Panc1 (cell line): ENCODE measurements around the gene ZNF512. TPM values are rescaled to one million over a fixed set of nuclear protein-coding genes. Genes with fewer than 3 reads are reported as not detected.
A peak's percentile ranks its signal among the peaks of the same experiment; 100 is the strongest.

ENCODE experiments used
- ATAC-seq: fragments of 200-7000 bp; cut with Tn5 transposase; 2 replicates; pipeline ENCODE4 v1.9.1; 2020; ENCODE audit warnings: mild to moderate bottlenecking, moderate library complexity
- Bru-seq: library from RNA; stranded (reverse); fragments of 400-500 nt; gene quantifications from one replicate; lab custom pipeline; 2021; lab: Mats Ljungman, UMichigan
- BruChase-seq, 2 experiments: library from RNA; stranded (reverse); fragments of 400-500 nt; gene quantifications; one replicate each; lab custom pipeline; 2021; lab: Mats Ljungman, UMichigan
- BruUV-seq: library from RNA; stranded (reverse); fragments of 400-500 nt; replicated peaks from 2 replicates; lab custom pipeline; 2021; lab: Mats Ljungman, UMichigan
- CTCF ChIA-PET: fragments of 300-600 bp; sonication (Branson Sonifier 250); formaldehyde crosslinking; loops from one replicate; lab custom pipeline; 2022; ENCODE audit warnings: antibody characterized with exemption; lab: Charles Lee
- POLR2A ChIA-PET: fragments of 300-600 bp; sonication (Branson Sonifier 250); formaldehyde crosslinking; loops from one replicate; lab custom pipeline; 2022; ENCODE audit warnings: antibody characterized with exemption; lab: Charles Lee
- DNase-seq: peaks from one replicate; pipeline ENCODE4 v3.0.0-alpha.2; 2010; ENCODE audit warnings: low read depth, low spot score
- H3K27ac ChIP-seq: 2 replicates; pipeline ENCODE4 v1.5.1; 2011; ENCODE audit warnings: mild to moderate bottlenecking, low read length, inconsistent platforms
- H3K27me3 ChIP-seq: fragments of 200-500 bp; sonication (Bioruptor generic); 2 replicates; pipeline ENCODE4 v1.6.0; 2014; ENCODE audit warnings: low read length, inconsistent platforms; ENCODE audit not compliant: control insufficient read depth, insufficient read depth
- H3K36me3 ChIP-seq: fragments of 200-500 bp; sonication (Bioruptor generic); 2 replicates; pipeline ENCODE4 v1.5.1; 2014; ENCODE audit warnings: inconsistent platforms, mild to moderate bottlenecking, low read length, moderate library complexity; ENCODE audit not compliant: control insufficient read depth, insufficient read depth
- H3K4me1 ChIP-seq: 2 replicates; pipeline ENCODE4 v1.5.1; 2011; ENCODE audit warnings: inconsistent platforms, mild to moderate bottlenecking, low read length, moderate library complexity; ENCODE audit not compliant: control insufficient read depth, insufficient read depth
- H3K4me3 ChIP-seq, 2 experiments: 2 replicates each; pipeline ENCODE4 v1.5.1; 2011 to 2012; ENCODE audit warnings: low read depth in 2 of 2, low read length in 2 of 2, mild to moderate bottlenecking in 2 of 2, inconsistent platforms in 1 of 2, moderate library complexity in 1 of 2
- H3K9me3 ChIP-seq: fragments of 200-500 bp; sonication (Bioruptor generic); 2 replicates; pipeline ENCODE4 v1.5.1; 2014; ENCODE audit warnings: low read depth, mild to moderate bottlenecking, inconsistent platforms, low read length, moderate library complexity; ENCODE audit not compliant: control insufficient read depth, insufficient read depth
- POLR2AphosphoS5 ChIP-seq: IDR thresholded peaks from 2 replicates; pipeline ENCODE4 v1.6.1; 2012; ENCODE audit warnings: mild to moderate bottlenecking, low read depth, low read length, moderate library complexity
- SIN3A ChIP-seq: IDR thresholded peaks from 2 replicates; pipeline ENCODE4 v1.6.1; 2012; ENCODE audit warnings: low read depth, mild to moderate bottlenecking, low read length, moderate library complexity, borderline replicate concordance; ENCODE audit not compliant: insufficient read depth
- TCF7L2 ChIP-seq: IDR thresholded peaks from 2 replicates; pipeline ENCODE4 v1.6.1; 2011; ENCODE audit warnings: mild to moderate bottlenecking, low read depth, low read length, inconsistent platforms
- in situ Hi-C: cut with HindIII; loops from 2 replicates; pipeline ENCODE4 v1.10.0; 2016; ENCODE audit warnings: low sequenced_read_pairs, low pct_unique_long_range_greater_than_20kb
- intact Hi-C: fragments of 100-400 bp; cut with micrococcal nuclease; formaldehyde crosslinking; loops from one replicate; pipeline ENCODE4 v1.10.0; 2022; ENCODE audit not compliant: unreplicated experiment
- long read RNA-seq: library from polyadenylated mRNA; unstranded; transcript quantifications from one replicate; pipeline ENCODE4 v2.0.0, GENCODE V29; 2021; ENCODE audit not compliant: unreplicated experiment
- polyA plus RNA-seq: library from polyadenylated mRNA; unstranded; fragments of >200 nt; gene quantifications from one replicate; pipeline ENCODE4 v1.2.1, GENCODE V29; 2012; ENCODE audit warnings: missing spikeins; ENCODE audit not compliant: insufficient read length
- total RNA-seq: library from RNA; stranded (reverse); gene quantifications from one replicate; pipeline ENCODE4 v1.2.1, GENCODE V29; 2021; ENCODE audit not compliant: unreplicated experiment
- TF ChIP-seq, protein P1 (sequence below), 2 experiments: IDR thresholded peaks; 2 replicates each; pipeline ENCODE4 v1.6.1; 2011 to 2012; ENCODE audit warnings: low read depth in 2 of 2, control low read depth in 1 of 2, low read length in 1 of 2, mild to moderate bottlenecking in 1 of 2, moderate library complexity in 1 of 2; ENCODE audit not compliant: insufficient read depth in 1 of 2
- TF ChIP-seq, protein P2 (sequence below): fragments of 450-650 bp; IDR thresholded peaks from 2 replicates; pipeline ENCODE4 v1.5.1; 2017; ENCODE audit warnings: mild to moderate bottlenecking

The ZNF512 gene, protein sequence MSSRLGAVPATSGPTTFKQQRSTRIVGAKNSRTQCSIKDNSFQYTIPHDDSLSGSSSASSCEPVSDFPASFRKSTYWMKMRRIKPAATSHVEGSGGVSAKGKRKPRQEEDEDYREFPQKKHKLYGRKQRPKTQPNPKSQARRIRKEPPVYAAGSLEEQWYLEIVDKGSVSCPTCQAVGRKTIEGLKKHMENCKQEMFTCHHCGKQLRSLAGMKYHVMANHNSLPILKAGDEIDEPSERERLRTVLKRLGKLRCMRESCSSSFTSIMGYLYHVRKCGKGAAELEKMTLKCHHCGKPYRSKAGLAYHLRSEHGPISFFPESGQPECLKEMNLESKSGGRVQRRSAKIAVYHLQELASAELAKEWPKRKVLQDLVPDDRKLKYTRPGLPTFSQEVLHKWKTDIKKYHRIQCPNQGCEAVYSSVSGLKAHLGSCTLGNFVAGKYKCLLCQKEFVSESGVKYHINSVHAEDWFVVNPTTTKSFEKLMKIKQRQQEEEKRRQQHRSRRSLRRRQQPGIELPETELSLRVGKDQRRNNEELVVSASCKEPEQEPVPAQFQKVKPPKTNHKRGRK
- total RNA-seq (12.8 TPM), Bru-seq, nascent RNA (percentile 74 among the genes with signal in this experiment), BruChase-seq, experiment 1, labeled RNA remaining after a 2-hour chase (percentile 92 among the genes with signal in this experiment), BruChase-seq, experiment 2, labeled RNA remaining after a 6-hour chase (percentile 92 among the genes with signal in this experiment)
- 13.7 TPM for polyA plus RNA-seq
- long read RNA-seq, transcript ZNF512-201 (14 exons, 3,541 nt), result major isoform, 7 of 22 reads
- long read RNA-seq, transcript ZNF512-208 (13 exons, 3,543 nt), result minor isoform, 5 of 22 reads
- long read RNA-seq, partial matches to known transcripts, result 0 of 22 reads
- long read RNA-seq, other reads (novel, unspliced or antisense), result 9 of 22 reads

DNA sequence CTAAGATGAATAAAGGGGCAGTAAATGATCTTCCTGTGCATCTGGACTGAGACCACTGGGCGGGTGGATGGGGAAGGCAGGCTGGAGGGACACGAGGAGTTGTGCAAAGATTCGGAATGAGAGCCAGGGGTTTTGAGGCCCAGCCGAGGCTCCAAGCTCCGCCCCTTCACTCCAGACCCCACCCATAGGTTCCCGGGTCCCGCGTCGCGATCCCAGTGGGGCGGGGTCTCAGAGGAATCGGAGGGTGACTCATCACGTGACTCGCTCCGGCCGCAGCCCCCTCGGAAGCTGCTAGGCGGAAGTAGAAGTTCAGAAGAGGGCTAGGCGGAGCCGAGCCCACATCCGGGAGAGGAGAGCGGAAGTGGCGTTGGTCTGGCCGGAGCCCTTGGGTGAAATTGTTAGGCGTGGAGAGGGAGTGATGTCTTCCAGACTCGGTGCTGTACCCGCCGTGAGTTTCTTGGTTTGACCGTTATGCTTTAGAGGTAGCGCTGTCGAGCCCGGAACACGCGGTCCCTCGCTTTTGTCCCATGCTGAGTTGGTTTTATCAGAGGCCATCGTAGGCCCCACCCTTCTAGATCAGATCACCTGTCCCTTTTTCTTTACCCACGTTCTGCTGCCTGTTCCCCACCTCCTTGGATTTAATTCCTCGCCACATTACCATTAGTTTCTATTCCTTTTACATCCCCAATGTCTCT is at the start of gene ZNF512:
ZNF512 (plus strand) TSS at position 348 of the 695 bp plus-strand sequence; CDS start at position 419, 71 bp downstream.
- H3K36me3 ChIP-seq, result peaks cover 7% of the 10 kb centered on the region; the same call in 1 of the 2 replicates
- ChIA-PET CTCF (no interaction called here), POLR2A (interaction anchor here (0.6 kb wide), 1 partner anchor 164 kb away, joined by 4 read pairs; no protein-coding TSS in a partner anchor)
- intact Hi-C loops, result no loop called here
- DNase-seq (peak; percentile 7), ATAC-seq (peak; percentile 93)
- peaks cover 3% of the 10 kb centered on the region; the same call in 1 of the 2 replicates for H3K4me1 ChIP-seq
- TF ChIP-seq, protein P1, sequence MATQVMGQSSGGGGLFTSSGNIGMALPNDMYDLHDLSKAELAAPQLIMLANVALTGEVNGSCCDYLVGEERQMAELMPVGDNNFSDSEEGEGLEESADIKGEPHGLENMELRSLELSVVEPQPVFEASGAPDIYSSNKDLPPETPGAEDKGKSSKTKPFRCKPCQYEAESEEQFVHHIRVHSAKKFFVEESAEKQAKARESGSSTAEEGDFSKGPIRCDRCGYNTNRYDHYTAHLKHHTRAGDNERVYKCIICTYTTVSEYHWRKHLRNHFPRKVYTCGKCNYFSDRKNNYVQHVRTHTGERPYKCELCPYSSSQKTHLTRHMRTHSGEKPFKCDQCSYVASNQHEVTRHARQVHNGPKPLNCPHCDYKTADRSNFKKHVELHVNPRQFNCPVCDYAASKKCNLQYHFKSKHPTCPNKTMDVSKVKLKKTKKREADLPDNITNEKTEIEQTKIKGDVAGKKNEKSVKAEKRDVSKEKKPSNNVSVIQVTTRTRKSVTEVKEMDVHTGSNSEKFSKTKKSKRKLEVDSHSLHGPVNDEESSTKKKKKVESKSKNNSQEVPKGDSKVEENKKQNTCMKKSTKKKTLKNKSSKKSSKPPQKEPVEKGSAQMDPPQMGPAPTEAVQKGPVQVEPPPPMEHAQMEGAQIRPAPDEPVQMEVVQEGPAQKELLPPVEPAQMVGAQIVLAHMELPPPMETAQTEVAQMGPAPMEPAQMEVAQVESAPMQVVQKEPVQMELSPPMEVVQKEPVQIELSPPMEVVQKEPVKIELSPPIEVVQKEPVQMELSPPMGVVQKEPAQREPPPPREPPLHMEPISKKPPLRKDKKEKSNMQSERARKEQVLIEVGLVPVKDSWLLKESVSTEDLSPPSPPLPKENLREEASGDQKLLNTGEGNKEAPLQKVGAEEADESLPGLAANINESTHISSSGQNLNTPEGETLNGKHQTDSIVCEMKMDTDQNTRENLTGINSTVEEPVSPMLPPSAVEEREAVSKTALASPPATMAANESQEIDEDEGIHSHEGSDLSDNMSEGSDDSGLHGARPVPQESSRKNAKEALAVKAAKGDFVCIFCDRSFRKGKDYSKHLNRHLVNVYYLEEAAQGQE (IDR thresholded peaks at IDR 0.05; ENCODE audit: insufficient read depth in 1 of 2, low read depth in 2 of 2, low read length in 1 of 2), result no peak
- no peak; the same call in 1 of the 2 replicates for TF ChIP-seq TCF7L2
- TF ChIP-seq, protein P2, sequence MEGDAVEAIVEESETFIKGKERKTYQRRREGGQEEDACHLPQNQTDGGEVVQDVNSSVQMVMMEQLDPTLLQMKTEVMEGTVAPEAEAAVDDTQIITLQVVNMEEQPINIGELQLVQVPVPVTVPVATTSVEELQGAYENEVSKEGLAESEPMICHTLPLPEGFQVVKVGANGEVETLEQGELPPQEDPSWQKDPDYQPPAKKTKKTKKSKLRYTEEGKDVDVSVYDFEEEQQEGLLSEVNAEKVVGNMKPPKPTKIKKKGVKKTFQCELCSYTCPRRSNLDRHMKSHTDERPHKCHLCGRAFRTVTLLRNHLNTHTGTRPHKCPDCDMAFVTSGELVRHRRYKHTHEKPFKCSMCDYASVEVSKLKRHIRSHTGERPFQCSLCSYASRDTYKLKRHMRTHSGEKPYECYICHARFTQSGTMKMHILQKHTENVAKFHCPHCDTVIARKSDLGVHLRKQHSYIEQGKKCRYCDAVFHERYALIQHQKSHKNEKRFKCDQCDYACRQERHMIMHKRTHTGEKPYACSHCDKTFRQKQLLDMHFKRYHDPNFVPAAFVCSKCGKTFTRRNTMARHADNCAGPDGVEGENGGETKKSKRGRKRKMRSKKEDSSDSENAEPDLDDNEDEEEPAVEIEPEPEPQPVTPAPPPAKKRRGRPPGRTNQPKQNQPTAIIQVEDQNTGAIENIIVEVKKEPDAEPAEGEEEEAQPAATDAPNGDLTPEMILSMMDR, result no peak
- TF ChIP-seq POLR2AphosphoS5, result peak; percentile 55; the same call in 1 of the 2 replicates
- in situ Hi-C loops, result no loop called here
- H3K4me3 ChIP-seq, result peak within 1 kb of the TSS; percentile 47 to 88
- H3K27me3 ChIP-seq, result no peaks in the 10 kb centered on the region
- BruUV-seq, result no TSS peak
- H3K9me3 ChIP-seq, result peaks cover 21% of the 10 kb centered on the region; the same call in 1 of the 2 replicates
- peak within 1 kb of the TSS; percentile 78 for H3K27ac ChIP-seq

DNA sequence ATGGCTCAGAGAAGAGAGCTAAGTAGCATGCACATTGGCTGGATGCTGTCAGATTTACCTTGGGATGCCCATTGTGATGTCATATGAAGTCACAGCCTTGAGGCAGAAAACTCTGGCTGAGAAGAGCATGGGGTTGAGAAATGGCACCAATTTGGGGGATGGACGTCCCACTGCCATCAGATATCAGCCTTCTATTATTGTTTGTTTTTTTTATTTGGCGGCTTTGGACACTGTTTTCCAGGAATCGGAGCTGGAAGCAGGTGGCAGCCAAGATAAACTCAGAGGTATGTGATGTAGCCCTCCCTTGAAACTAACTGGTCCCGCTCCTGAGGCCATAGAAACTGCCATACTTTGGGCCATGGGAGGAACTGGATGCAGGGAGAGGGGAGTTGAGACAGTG is 45.6 kb upstream of the ZNF512 start:
- ATAC-seq (no peak), DNase-seq (no peak)
- Histone ChIP-seq H3K27me3 (peaks cover 10% of the 10 kb centered on the region), H3K36me3 (no peaks in the 10 kb centered on the region), H3K9me3 (no peaks in the 10 kb centered on the region), H3K27ac (no peak overlapping the region), H3K4me1 (no peaks in the 10 kb centered on the region), H3K4me3 (no peak overlapping the region)
- in situ Hi-C loops, result no loop called here
- TF ChIP-seq POLR2AphosphoS5 (no peak), TCF7L2 (no peak), SIN3A (no peak)
- TF ChIP-seq, protein P1 (IDR thresholded peaks at IDR 0.05; ENCODE audit: insufficient read depth in 1 of 2, low read depth in 2 of 2, low read length in 1 of 2), result no peak
- TF ChIP-seq, protein P2, result no peak
- CTCF ChIA-PET, result interaction anchor here (1.1 kb wide), 1 partner anchor 46 kb away, joined by 3 read pairs; no protein-coding TSS in a partner anchor
- BruUV-seq, result no TSS peak
- POLR2A ChIA-PET, result interaction anchor here (0.6 kb wide), 1 partner anchor 460 kb away, joined by 3 read pairs; no protein-coding TSS in a partner anchor
- intact Hi-C loops, result no loop called here
